Keratinocyte (primary cell): ENCODE results near the gene ADAMTS9. TPM values are rescaled to one million over a fixed set of nuclear protein-coding genes. Genes with fewer than 3 reads are reported as not detected.

Experiments
- DNase-seq: peaks from one replicate; pipeline ENCODE4 v3.0.0-alpha.2; 2011; ENCODE audit warnings: low read depth, missing footprints, low spot score
- FAIRE-seq: peaks from 2 replicates; lab custom pipeline; 2011; peaks lifted over from hg19 to GRCh38; lab: Jason Lieb, UNC
- H2AFZ ChIP-seq: 2 replicates; pipeline ENCODE4 v1.6.0; 2012; ENCODE audit warnings: low read length, control low read depth, inconsistent platforms; ENCODE audit not compliant: control insufficient read depth
- H3K27ac ChIP-seq: 2 replicates; pipeline ENCODE4 v1.5.1; 2011; ENCODE audit warnings: low read length; ENCODE audit not compliant: control insufficient read depth, insufficient read depth
- H3K27me3 ChIP-seq: 3 replicates; pipeline ENCODE4 v1.6.0; 2011; ENCODE audit warnings: low read length; ENCODE audit not compliant: control insufficient read depth, insufficient read depth; ENCODE audit errors: extremely low read depth
- H3K36me3 ChIP-seq, 2 experiments: 2 replicates in 1 of 2; 3 replicates in 1 of 2; pipeline ENCODE4 v1.5.1; 2011; ENCODE audit warnings: low read length in 2 of 2, mild to moderate bottlenecking in 1 of 2; ENCODE audit not compliant: control insufficient read depth in 2 of 2, insufficient read depth in 2 of 2; ENCODE audit errors: extremely low read depth in 1 of 2
- H3K4me1 ChIP-seq: 3 replicates; pipeline ENCODE4 v1.5.1; 2011; ENCODE audit warnings: low read length; ENCODE audit not compliant: control insufficient read depth, insufficient read depth; ENCODE audit errors: extremely low read depth
- H3K4me2 ChIP-seq: 3 replicates; pipeline ENCODE4 v1.6.0; 2011; ENCODE audit warnings: low read depth, low read length; ENCODE audit not compliant: control insufficient read depth, insufficient read depth; ENCODE audit errors: extremely low read depth
- H3K4me3 ChIP-seq, 3 experiments: fragments of 200-600 bp in 1 of 3; sonication (generic) in 1 of 3; 2 replicates in 2 of 3; 3 replicates in 1 of 3; pipeline ENCODE4 v1.5.1; 2011 to 2016; ENCODE audit warnings: low read length in 3 of 3, mild to moderate bottlenecking in 3 of 3, control low read depth in 2 of 3, inconsistent platforms in 1 of 3, low read depth in 1 of 3, mixed read lengths in 1 of 3, mixed run types in 1 of 3, moderate library complexity in 1 of 3; ENCODE audit not compliant: control insufficient read depth in 2 of 3, insufficient read depth in 2 of 3; ENCODE audit errors: extremely low read depth in 1 of 3
- H3K79me2 ChIP-seq: 2 replicates; pipeline ENCODE4 v1.6.0; 2012; ENCODE audit warnings: low read length; ENCODE audit not compliant: control insufficient read depth, insufficient read depth
- H3K9ac ChIP-seq: 3 replicates; pipeline ENCODE4 v1.6.0; 2011; ENCODE audit warnings: low read length; ENCODE audit not compliant: control insufficient read depth, insufficient read depth; ENCODE audit errors: extremely low read depth
- H3K9me1 ChIP-seq: 3 replicates; pipeline ENCODE4 v1.6.0; 2011; ENCODE audit warnings: low read length; ENCODE audit not compliant: control insufficient read depth, insufficient read depth; ENCODE audit errors: extremely low read depth
- H3K9me3 ChIP-seq: 2 replicates; pipeline ENCODE4 v1.5.1; 2012; ENCODE audit warnings: low read depth, low read length; ENCODE audit not compliant: control insufficient read depth
- H4K20me1 ChIP-seq: 3 replicates; pipeline ENCODE4 v1.6.0; 2011; ENCODE audit warnings: low read length; ENCODE audit not compliant: control insufficient read depth, insufficient read depth; ENCODE audit errors: extremely low read depth
- CTCF ChIP-seq, 3 experiments: IDR thresholded peaks in 1 of 3; conservative IDR thresholded peaks in 1 of 3; optimal IDR thresholded peaks in 1 of 3; 2 replicates in 2 of 3; 3 replicates in 1 of 3; pipeline versions ENCODE3 to v1.5.1; 2011; ENCODE audit warnings: low read length in 3 of 3, mild to moderate bottlenecking in 3 of 3, moderate library complexity in 2 of 3, control low read depth in 1 of 3, inconsistent platforms in 1 of 3; ENCODE audit not compliant: insufficient read depth in 2 of 3; ENCODE audit errors: extremely low read depth in 1 of 3
- EZH2 ChIP-seq: IDR thresholded peaks from one replicate; pipeline ENCODE4 v1.6.1; 2012; ENCODE audit warnings: inconsistent platforms, mild to moderate bottlenecking, low read length, moderate library complexity
- dilution Hi-C: fragments of 300-500 bp; cut with MboI; formaldehyde crosslinking; loops from one replicate; pipeline ENCODE4 v1.7.0; 2020; ENCODE audit warnings: low sequenced_read_pairs; ENCODE audit not compliant: extremely low pct_ligation_motif_present
- polyA plus RNA-seq, 5 experiments: library from polyadenylated mRNA; depleted of rRNA in 3 of 5; stranded (reverse) in 3 of 5; stranded (forward) in 1 of 5; unstranded in 1 of 5; fragments of >200 nt; gene quantifications; 1 replicate in 1 of 5; 2 replicates in 3 of 5; 3 replicates in 1 of 5; pipeline versions ENCODE4 v1.2.1 to v1.2.3, GENCODE V29; 2011 to 2012; ENCODE audit warnings: missing spikeins in 2 of 5, low read depth in 1 of 5, low replicate concordance in 1 of 5

The ADAMTS9 gene
- polyA plus RNA-seq, 1 donor (not counting 4 experiments of a cell fraction or from before 2014, with no cell fraction given) = 0.43 TPM

GRCh38 chr3:64619216-64619615, 68.6 kb downstream of the ADAMTS9 start:
- Histone ChIP-seq H3K79me2 (no peaks in the 10 kb centered on the region), H3K4me2 (no peak overlapping the region), H3K9me3 (no peaks in the 10 kb centered on the region), H3K4me1 (no peaks in the 10 kb centered on the region), H3K27me3 (no peaks in the 10 kb centered on the region), H2AFZ (no peak overlapping the region), H3K36me3 (no peaks in the 10 kb centered on the region), H3K27ac (no peak overlapping the region), H3K9me1 (no peaks in the 10 kb centered on the region), H3K4me3 (no peak overlapping the region), H3K9ac (no peak overlapping the region), H4K20me1 (no peaks in the 10 kb centered on the region)
- DNase-seq = no peak
- TF ChIP-seq CTCF (optimal IDR thresholded peaks at IDR 0.05 in 1 of 3, IDR thresholded peaks at IDR 0.05 in 1 of 3, conservative IDR thresholded peaks at IDR 0.05 in 1 of 3; ENCODE audit: extremely low read depth in 1 of 3, insufficient read depth in 2 of 3, low read length in 3 of 3) (no peak), EZH2 (no peak)
- no peak for FAIRE-seq
- dilution Hi-C loops = no loop called here

- Histone ChIP-seq H3K36me3 (no peaks in the 10 kb centered on the region), H3K79me2 (no peaks in the 10 kb centered on the region), H3K4me2 (no peak overlapping the region), H3K9ac (no peak overlapping the region), H3K9me3 (no peaks in the 10 kb centered on the region), H3K4me3 (no peak overlapping the region), H4K20me1 (no peaks in the 10 kb centered on the region), H2AFZ (no peak overlapping the region), H3K9me1 (no peaks in the 10 kb centered on the region), H3K27me3 (no peaks in the 10 kb centered on the region), H3K27ac (no peak overlapping the region), H3K4me1 (no peaks in the 10 kb centered on the region)
- dilution Hi-C loops = no loop called here
- no peak for DNase-seq
- FAIRE-seq = no peak
- TF ChIP-seq CTCF (optimal IDR thresholded peaks at IDR 0.05 in 1 of 3, IDR thresholded peaks at IDR 0.05 in 1 of 3, conservative IDR thresholded peaks at IDR 0.05 in 1 of 3; ENCODE audit: extremely low read depth in 1 of 3, insufficient read depth in 2 of 3, low read length in 3 of 3) = no peak
- no peak for TF ChIP-seq EZH2
These were observed 70.2 kb downstream of the ADAMTS9 start for GRCh38 chr3:64617610-64618009.
